WERI-Rb-1 (cell line): ENCODE measurements around the gene JAK3.

Source experiments
- DNase-seq: peaks from one replicate; pipeline ENCODE4 v3.0.0-alpha.2; 2020
- H3K27ac ChIP-seq: fragments of 250-450 bp; sonication (Bioruptor Pico); 2 replicates; pipeline ENCODE4 v1.5.1; 2020; ENCODE audit warnings: mild to moderate bottlenecking, moderate library complexity
- H3K27me3 ChIP-seq: fragments of 250-450 bp; sonication (Bioruptor Pico); 2 replicates; pipeline ENCODE4 v1.5.1; 2021; ENCODE audit warnings: mild to moderate bottlenecking, low read depth, moderate library complexity; ENCODE audit not compliant: insufficient read depth, severe bottlenecking
- H3K36me3 ChIP-seq: fragments of 250-450 bp; sonication (Bioruptor Pico); 2 replicates; pipeline ENCODE4 v1.5.1; 2020; ENCODE audit warnings: mild to moderate bottlenecking, moderate library complexity
- H3K4me3 ChIP-seq: 2 replicates; pipeline ENCODE4 v1.5.1; 2011; ENCODE audit warnings: low read depth, mild to moderate bottlenecking, control low read depth, low read length
- H3K9me3 ChIP-seq: fragments of 250-450 bp; sonication (Bioruptor Pico); 2 replicates; pipeline ENCODE4 v1.5.1; 2021; ENCODE audit warnings: mild to moderate bottlenecking, moderate library complexity; ENCODE audit not compliant: severe bottlenecking
- TF ChIP-seq, protein P1 (sequence below): IDR thresholded peaks from 2 replicates; pipeline ENCODE4 v1.5.1; 2011; ENCODE audit warnings: low read depth, mild to moderate bottlenecking, control low read depth, inconsistent platforms, low read length

JAK3 gene

DNA sequence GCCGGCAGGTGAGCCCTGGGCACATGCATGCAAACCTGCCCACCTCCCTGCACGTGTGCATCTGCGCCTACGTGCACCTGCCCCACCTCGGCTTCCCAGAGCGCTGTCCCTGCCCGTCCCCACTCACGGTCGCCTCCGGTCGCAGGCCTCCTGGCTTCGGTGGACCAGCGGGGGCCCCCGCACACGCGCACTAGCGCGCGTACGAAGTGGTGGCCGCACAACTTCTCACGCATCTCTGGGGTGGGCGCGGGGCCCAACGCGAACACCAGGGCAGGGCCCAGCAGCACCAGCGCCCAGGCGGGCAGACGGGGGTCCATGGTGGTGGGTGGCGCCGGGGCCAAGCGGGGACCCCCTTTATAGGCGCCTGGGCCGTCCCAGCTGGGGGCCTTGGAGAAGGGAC, 26.6 kb downstream of the JAK3 start, which contains the start of gene INSL3:
TSS of gene INSL3 (minus strand) at position 330 of the 400 bp plus-strand sequence. CDS start at position 317, 13 bp downstream.
- no peak for DNase-seq
- TF ChIP-seq, protein P1, sequence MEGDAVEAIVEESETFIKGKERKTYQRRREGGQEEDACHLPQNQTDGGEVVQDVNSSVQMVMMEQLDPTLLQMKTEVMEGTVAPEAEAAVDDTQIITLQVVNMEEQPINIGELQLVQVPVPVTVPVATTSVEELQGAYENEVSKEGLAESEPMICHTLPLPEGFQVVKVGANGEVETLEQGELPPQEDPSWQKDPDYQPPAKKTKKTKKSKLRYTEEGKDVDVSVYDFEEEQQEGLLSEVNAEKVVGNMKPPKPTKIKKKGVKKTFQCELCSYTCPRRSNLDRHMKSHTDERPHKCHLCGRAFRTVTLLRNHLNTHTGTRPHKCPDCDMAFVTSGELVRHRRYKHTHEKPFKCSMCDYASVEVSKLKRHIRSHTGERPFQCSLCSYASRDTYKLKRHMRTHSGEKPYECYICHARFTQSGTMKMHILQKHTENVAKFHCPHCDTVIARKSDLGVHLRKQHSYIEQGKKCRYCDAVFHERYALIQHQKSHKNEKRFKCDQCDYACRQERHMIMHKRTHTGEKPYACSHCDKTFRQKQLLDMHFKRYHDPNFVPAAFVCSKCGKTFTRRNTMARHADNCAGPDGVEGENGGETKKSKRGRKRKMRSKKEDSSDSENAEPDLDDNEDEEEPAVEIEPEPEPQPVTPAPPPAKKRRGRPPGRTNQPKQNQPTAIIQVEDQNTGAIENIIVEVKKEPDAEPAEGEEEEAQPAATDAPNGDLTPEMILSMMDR, result no peak
- Histone ChIP-seq H3K4me3 (no peak within 1 kb of the TSS), H3K27ac (no peak within 1 kb of the TSS), H3K27me3 (no peaks in the 10 kb centered on the region), H3K9me3 (no peaks in the 10 kb centered on the region), H3K36me3 (no peaks in the 10 kb centered on the region)

DNA sequence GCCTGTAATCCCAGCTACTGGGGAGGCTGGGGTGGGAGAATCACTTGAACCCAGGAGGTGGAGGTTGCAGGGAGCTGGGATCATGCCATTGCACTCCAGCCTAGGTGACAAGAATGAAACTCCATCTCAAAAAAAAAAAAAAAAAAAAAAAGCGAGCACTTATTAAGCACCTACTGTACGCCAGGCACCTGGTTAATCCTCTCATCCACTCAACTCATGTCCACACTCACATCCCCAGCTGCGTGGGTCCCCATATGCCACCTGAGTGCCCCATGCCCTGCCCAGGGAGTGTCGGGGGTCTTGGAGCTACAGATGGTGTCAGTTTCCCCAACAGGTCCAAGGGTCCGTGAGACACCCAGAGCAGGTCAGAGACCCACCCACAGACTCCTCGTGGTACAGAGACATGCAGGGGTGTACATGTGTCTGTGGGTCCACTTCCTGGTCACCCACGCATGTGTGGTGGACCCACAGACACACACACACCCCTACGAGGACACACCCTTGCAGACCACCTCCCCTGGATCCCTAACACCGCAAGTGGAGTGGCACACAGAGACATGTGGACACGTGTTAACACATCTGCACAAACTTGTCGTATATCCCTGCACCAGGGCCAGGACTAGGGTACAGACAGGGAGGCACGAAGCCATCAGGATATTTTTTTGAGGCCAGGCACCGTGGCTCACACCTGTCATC, 30.0 kb downstream of the JAK3 start:
- H3K9me3 ChIP-seq, result no peaks in the 10 kb centered on the region
- no peaks in the 10 kb centered on the region for H3K27me3 ChIP-seq
- no peak overlapping the region for H3K4me3 ChIP-seq
- H3K27ac ChIP-seq, result no peak overlapping the region
- no peak for DNase-seq
- TF ChIP-seq, protein P1, result no peak
- no peaks in the 10 kb centered on the region for H3K36me3 ChIP-seq

DNA sequence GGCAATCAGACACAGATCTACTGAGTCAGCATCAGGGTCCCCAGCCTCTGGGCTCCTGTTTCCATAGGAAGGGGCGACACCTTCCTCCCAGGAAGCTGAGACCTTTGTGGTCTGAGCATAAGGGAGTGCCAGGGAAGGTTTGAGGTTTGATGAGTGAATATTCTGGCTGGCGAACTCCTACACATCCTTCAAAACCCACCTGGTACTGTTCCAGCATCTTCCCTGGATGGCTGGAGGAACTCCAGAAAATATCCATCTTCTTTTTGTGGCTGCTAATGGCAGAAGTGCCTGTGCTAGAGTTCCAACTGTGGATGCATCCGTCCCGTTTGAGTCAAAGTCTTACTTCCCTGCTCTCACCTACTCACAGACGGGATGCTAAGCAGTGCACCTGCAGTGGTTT, 35.7 kb downstream of the JAK3 start:
- no peaks in the 10 kb centered on the region for H3K27me3 ChIP-seq
- H3K4me3 ChIP-seq, result no peak overlapping the region
- no peaks in the 10 kb centered on the region for H3K36me3 ChIP-seq
- no peak overlapping the region for H3K27ac ChIP-seq
- DNase-seq, result no peak
- TF ChIP-seq, protein P1, result no peak
- H3K9me3 ChIP-seq, result no peaks in the 10 kb centered on the region

DNA sequence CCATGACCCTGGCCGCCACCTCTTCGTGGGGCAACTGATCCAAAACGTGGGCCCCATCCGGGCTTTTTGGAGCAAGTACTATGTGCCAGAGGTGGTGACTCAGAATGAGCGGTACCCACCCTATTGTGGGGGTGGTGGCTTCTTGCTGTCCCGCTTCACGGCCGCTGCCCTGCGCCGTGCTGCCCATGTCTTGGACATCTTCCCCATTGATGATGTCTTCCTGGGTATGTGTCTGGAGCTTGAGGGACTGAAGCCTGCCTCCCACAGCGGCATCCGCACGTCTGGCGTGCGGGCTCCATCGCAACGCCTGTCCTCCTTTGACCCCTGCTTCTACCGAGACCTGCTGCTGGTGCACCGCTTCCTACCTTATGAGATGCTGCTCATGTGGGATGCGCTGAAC, 36.1 kb downstream of the JAK3 start:
- H3K4me3 ChIP-seq, result no peak overlapping the region
- no peaks in the 10 kb centered on the region for H3K27me3 ChIP-seq
- no peaks in the 10 kb centered on the region for H3K9me3 ChIP-seq
- H3K27ac ChIP-seq, result no peak overlapping the region
- no peak for DNase-seq
- TF ChIP-seq, protein P1, result no peak
- H3K36me3 ChIP-seq, result no peaks in the 10 kb centered on the region

DNA sequence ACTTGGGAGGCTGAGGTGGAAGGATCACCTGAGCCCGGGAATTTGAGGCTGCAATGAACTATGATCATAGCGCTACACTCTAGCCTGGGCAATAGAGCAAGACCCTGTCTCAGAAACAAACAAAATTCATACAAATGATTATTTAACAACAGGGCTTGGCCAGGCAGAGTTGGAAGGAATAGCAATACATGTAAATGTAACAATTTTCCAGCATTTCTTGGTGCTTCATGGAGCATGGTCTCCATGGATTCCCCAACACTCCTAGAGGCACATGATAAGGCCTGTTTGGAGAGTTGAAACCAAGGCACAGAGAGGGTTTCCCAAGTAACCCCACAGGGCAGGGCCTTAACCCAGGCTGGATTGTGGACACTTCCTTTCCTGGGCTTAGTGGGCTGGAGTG, 36.7 kb downstream of the JAK3 start:
- Histone ChIP-seq H3K36me3 (no peaks in the 10 kb centered on the region), H3K9me3 (no peaks in the 10 kb centered on the region), H3K27ac (no peak overlapping the region), H3K4me3 (no peak overlapping the region), H3K27me3 (no peaks in the 10 kb centered on the region)
- TF ChIP-seq, protein P1, result no peak
- DNase-seq, result no peak
